Endothelial cell of umbilical vein (primary cell): Measurements from ENCODE around the gene COX6B1.

Experiments used
- EZH2 ChIP-seq: IDR thresholded peaks from 2 replicates; pipeline ENCODE4 v1.6.1; 2012; ENCODE audit warnings: borderline replicate concordance, low read depth, mild to moderate bottlenecking, moderate library complexity, low read length, inconsistent platforms; ENCODE audit not compliant: severe bottlenecking
- POLR2A ChIP-seq: IDR thresholded peaks from 2 replicates; pipeline ENCODE4 v1.6.1; 2012; ENCODE audit warnings: low read depth, mild to moderate bottlenecking, control low read depth, low read length
- POLR2AphosphoS5 ChIP-seq: IDR thresholded peaks from 2 replicates; pipeline ENCODE4 v1.6.1; 2012; ENCODE audit warnings: low read depth, mild to moderate bottlenecking, control low read depth, low read length, moderate library complexity; ENCODE audit not compliant: insufficient read depth
- TF ChIP-seq, protein P1 (sequence below), 2 donors: IDR thresholded peaks; 1 replicate in 1 of 2; 2 replicates in 1 of 2; pipeline ENCODE4 v1.5.1; 2011; ENCODE audit warnings: low read length in 2 of 2, mild to moderate bottlenecking in 2 of 2, moderate library complexity in 2 of 2, control low read depth in 1 of 2, inconsistent platforms in 1 of 2, low read depth in 1 of 2; ENCODE audit not compliant: insufficient read depth in 1 of 2; ENCODE audit errors: extremely low read depth in 1 of 2

GRCh38 chr19:35629332-35629633 is 18.8 kb upstream of the COX6B1 start:
- TF ChIP-seq EZH2 (no peak), POLR2AphosphoS5 (no peak), POLR2A (no peak)
- TF ChIP-seq, protein P1, sequence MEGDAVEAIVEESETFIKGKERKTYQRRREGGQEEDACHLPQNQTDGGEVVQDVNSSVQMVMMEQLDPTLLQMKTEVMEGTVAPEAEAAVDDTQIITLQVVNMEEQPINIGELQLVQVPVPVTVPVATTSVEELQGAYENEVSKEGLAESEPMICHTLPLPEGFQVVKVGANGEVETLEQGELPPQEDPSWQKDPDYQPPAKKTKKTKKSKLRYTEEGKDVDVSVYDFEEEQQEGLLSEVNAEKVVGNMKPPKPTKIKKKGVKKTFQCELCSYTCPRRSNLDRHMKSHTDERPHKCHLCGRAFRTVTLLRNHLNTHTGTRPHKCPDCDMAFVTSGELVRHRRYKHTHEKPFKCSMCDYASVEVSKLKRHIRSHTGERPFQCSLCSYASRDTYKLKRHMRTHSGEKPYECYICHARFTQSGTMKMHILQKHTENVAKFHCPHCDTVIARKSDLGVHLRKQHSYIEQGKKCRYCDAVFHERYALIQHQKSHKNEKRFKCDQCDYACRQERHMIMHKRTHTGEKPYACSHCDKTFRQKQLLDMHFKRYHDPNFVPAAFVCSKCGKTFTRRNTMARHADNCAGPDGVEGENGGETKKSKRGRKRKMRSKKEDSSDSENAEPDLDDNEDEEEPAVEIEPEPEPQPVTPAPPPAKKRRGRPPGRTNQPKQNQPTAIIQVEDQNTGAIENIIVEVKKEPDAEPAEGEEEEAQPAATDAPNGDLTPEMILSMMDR (IDR thresholded peaks at IDR 0.05; ENCODE audit: extremely low read depth in 1 of 2, insufficient read depth in 1 of 2, low read depth in 1 of 2, low read length in 2 of 2): no peak
